ENCODE measurements around the gene PEMT.
A peak's percentile ranks its signal among the peaks of the same experiment; 100 is the strongest.

The PEMT gene

DNA sequence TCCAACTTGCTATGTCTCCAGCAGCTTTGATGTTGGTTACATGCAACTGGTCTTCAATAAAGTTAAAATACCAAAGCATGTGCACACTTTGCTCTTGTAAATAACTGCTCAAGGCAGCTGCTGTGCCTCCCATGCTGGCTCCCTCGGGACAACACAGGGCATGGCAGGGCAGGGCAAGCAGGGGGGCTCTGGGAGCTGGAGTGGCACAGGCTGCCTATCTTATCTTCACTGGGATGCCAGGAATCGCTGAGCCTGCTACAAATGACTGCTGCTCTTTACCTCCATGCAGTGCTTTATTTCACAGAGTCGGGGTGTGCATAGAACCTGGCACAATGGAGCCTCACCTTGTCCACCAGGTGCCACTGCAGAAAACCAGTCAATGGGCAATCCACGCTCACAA lies 21.8 kb downstream of the PEMT start:
- no peak for TF ChIP-seq SUZ12 (IDR thresholded peaks at IDR 0.05; ENCODE audit: extremely low read depth, insufficient read depth, insufficient read length)
- Histone ChIP-seq H3K36me3 (ENCODE audit: insufficient read depth, insufficient read length, low read length) (peaks cover 3% of the 10 kb centered on the region), H3K9me3 (ENCODE audit: insufficient read depth, low read length) (no peaks in the 10 kb centered on the region), H3K9ac (ENCODE audit: insufficient read length, low read depth) (no peak overlapping the region), H3K4me3 (ENCODE audit: insufficient read length, low read depth) (no peak overlapping the region), H3K27me3 (ENCODE audit: insufficient read depth, insufficient read length) (no peaks in the 10 kb centered on the region), H3K4me1 (ENCODE audit: insufficient read depth, insufficient read length) (peaks cover 19% of the 10 kb centered on the region)
- DNase-seq (ENCODE audit: low read depth, low spot score): no peak

DNA sequence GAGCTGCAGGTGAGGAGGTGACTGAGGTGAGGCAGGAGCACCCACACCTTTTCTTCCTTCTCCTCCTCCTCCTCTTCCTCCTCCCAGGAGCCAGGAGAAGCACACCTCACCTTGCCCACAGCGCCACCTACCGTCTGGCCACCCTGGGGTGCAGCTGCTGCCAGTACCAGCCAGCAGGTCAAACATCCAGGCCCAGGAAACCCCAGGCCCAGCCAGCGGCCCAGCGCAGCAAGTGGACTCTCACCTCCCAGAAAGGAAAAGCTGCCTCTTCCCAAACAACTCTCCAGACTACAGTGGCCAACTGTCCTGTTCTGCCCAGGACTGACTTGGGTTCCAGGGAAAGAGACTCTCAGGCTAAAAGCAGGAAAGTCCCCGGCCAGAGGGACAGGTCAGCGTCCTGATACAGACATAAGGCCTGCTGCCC lies 22.7 kb downstream of the PEMT start:
- TF ChIP-seq YY1 (IDR thresholded peaks at IDR 0.05; ENCODE audit: insufficient read depth, insufficient read length) (no peak), SUZ12 (IDR thresholded peaks at IDR 0.05; ENCODE audit: extremely low read depth, insufficient read depth, insufficient read length) (no peak), ZNF274 (IDR thresholded peaks at IDR 0.05; ENCODE audit: low read depth, low read length) (no peak)
- Histone ChIP-seq H3K9me3 (ENCODE audit: insufficient read depth, low read length) (no peaks in the 10 kb centered on the region), H3K4me3 (ENCODE audit: insufficient read length, low read depth) (no peak overlapping the region), H3K9ac (ENCODE audit: insufficient read length, low read depth) (peak overlapping the region; percentile 1), H3K4me1 (ENCODE audit: insufficient read depth, insufficient read length) (peaks cover 22% of the 10 kb centered on the region), H3K27me3 (ENCODE audit: insufficient read depth, insufficient read length) (no peaks in the 10 kb centered on the region), H3K36me3 (ENCODE audit: insufficient read depth, insufficient read length, low read length) (no peaks in the 10 kb centered on the region)
- DNase-seq (ENCODE audit: low read depth, low spot score): peak; percentile 49

DNA sequence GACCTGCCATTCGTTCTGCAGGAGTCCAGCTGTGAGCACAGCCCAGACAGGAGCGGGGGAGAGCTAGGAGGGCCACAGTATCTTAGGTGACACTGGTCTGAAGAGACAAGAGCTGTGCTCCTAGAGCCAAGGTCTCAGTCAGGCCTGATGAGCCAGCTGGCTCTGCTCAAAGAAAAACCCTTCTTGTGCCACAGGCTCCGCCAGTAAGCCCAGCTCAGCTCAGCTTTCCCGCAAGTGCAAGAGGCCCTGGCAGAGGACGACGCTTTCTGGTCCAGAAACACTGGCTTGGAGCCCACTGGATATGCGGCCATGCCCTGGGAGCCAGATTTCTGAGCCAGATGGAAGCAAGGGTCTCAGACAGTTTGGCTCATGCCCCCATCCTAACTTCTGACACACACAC lies 23.9 kb downstream of the PEMT start:
- DNase-seq (ENCODE audit: low read depth, low spot score): no peak
- Histone ChIP-seq H3K9me3 (ENCODE audit: insufficient read depth, low read length) (no peaks in the 10 kb centered on the region), H3K9ac (ENCODE audit: insufficient read length, low read depth) (no peak overlapping the region), H3K4me1 (ENCODE audit: insufficient read depth, insufficient read length) (peaks cover 22% of the 10 kb centered on the region), H3K27me3 (ENCODE audit: insufficient read depth, insufficient read length) (no peaks in the 10 kb centered on the region), H3K4me3 (ENCODE audit: insufficient read length, low read depth) (no peak overlapping the region), H3K36me3 (ENCODE audit: insufficient read depth, insufficient read length, low read length) (no peaks in the 10 kb centered on the region)
- TF ChIP-seq SUZ12 (IDR thresholded peaks at IDR 0.05; ENCODE audit: extremely low read depth, insufficient read depth, insufficient read length): no peak
- no peak for TF ChIP-seq ZNF274 (IDR thresholded peaks at IDR 0.05; ENCODE audit: low read depth, low read length)
- TF ChIP-seq YY1 (IDR thresholded peaks at IDR 0.05; ENCODE audit: insufficient read depth, insufficient read length): no peak

DNA sequence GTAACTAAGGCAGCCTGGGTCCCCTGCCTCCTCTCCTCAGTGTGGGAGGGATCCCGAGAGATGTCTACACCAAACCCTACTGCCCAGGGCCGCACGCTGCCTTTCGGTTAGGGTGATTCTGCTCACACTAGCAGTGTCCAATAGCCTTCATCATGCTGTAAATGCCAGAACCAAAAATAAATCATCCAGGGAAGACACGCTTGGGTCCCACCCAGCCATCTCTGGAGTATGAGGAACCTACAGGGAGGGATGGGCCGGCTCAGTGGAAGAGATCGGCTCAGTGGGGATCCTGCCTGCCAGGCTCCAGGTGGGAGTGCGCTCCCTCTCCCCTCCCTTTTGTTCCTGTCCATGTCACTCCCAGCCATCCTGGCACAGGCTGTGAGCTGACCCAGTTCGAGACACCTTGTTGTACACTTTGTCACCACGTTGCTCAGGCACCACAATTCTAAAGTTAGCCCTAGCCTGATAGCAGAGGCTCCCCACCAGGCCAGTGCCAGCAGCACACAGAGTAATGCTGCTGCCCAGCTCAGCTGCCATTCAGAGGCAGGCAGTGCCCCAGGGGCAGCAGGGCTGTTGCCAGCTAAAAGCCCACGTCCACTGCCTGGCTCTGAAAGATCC lies 24.5 kb downstream of the PEMT start:
- H3K36me3 ChIP-seq (ENCODE audit: insufficient read depth, insufficient read length, low read length): peaks cover 3% of the 10 kb centered on the region
- no peak overlapping the region for H3K4me3 ChIP-seq (ENCODE audit: insufficient read length, low read depth)
- H3K9ac ChIP-seq (ENCODE audit: insufficient read length, low read depth): peak overlapping the region; percentile 50
- TF ChIP-seq YY1 (IDR thresholded peaks at IDR 0.05; ENCODE audit: insufficient read depth, insufficient read length) (no peak), SUZ12 (IDR thresholded peaks at IDR 0.05; ENCODE audit: extremely low read depth, insufficient read depth, insufficient read length) (no peak), ZNF274 (IDR thresholded peaks at IDR 0.05; ENCODE audit: low read depth, low read length) (no peak)
- DNase-seq (ENCODE audit: low read depth, low spot score): no peak
- H3K9me3 ChIP-seq (ENCODE audit: insufficient read depth, low read length): no peaks in the 10 kb centered on the region
- H3K4me1 ChIP-seq (ENCODE audit: insufficient read depth, insufficient read length): peaks cover 24% of the 10 kb centered on the region
- H3K27me3 ChIP-seq (ENCODE audit: insufficient read depth, insufficient read length): no peaks in the 10 kb centered on the region

DNA sequence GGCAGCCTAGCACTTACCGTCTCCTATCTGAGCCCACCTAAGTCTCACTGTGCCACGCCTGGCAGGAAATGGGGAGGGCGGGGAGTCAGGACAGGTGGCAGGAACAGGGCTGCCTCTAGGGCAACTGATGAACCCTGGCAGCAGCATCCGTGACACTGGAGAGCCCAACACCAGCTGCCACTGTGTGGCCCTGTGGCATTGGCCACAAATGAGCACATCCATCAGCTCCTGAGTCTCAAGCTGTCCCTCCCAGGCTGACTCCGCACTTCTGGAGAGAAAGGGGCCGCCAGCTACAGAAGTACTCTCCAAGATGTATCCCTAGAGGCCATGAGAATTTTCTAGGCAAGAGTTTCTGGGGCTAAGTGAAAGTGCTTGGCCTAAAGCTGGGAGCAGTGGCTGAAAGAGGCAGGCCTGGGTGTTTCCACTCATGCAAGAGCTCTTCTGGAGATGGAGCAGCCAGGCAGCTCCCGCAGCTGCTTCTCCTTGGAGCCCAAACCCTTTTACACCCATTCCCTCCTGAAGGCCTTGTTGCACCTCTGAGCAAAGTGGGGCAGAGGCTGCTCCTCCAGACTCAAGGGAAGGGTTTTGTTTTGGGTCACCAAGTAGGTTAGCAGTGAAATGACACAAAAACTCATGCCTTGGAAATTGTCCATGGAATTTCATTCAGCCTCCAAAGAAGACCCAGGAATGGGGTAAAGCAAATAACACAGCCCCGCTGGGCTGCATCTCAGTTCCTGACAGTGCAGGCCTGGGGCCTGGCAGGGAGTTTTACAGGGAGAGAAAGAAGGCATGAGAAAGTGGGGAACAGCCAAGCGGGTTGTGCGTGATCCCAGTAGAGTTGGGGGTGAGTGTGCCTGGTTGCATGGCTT lies 25.8 kb downstream of the PEMT start:
- Histone ChIP-seq H3K4me1 (ENCODE audit: insufficient read depth, insufficient read length) (peaks cover 20% of the 10 kb centered on the region), H3K4me3 (ENCODE audit: insufficient read length, low read depth) (no peak overlapping the region), H3K27me3 (ENCODE audit: insufficient read depth, insufficient read length) (no peaks in the 10 kb centered on the region), H3K9me3 (ENCODE audit: insufficient read depth, low read length) (no peaks in the 10 kb centered on the region), H3K9ac (ENCODE audit: insufficient read length, low read depth) (no peak overlapping the region), H3K36me3 (ENCODE audit: insufficient read depth, insufficient read length, low read length) (peaks cover 3% of the 10 kb centered on the region)
- TF ChIP-seq YY1 (IDR thresholded peaks at IDR 0.05; ENCODE audit: insufficient read depth, insufficient read length) (no peak), ZNF274 (IDR thresholded peaks at IDR 0.05; ENCODE audit: low read depth, low read length) (no peak), SUZ12 (IDR thresholded peaks at IDR 0.05; ENCODE audit: extremely low read depth, insufficient read depth, insufficient read length) (no peak)
- DNase-seq (ENCODE audit: low read depth, low spot score): no peak

DNA sequence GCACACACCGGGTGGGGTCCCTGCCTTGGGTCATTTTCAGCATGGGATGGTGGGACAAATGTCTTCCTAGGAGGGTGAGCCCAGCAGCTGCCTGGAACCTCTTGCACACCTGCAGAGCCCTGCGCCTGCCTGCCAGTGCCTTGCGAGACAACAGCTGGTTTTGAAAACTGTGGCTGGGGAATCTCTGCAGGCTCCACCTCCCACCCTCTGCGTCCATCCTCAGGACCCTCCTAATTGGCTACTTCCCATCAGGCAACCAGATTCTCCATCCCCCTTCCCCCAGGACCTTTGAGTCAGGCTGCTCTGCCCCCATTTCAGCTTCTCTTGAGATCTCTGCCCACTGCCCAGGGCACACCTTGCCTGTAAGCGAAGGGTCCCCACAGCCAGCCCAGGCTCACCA lies 26.6 kb downstream of the PEMT start:
- no peak for DNase-seq (ENCODE audit: low read depth, low spot score)
- peaks cover 3% of the 10 kb centered on the region for H3K36me3 ChIP-seq (ENCODE audit: insufficient read depth, insufficient read length, low read length)
- no peak overlapping the region for H3K9ac ChIP-seq (ENCODE audit: insufficient read length, low read depth)
- peaks cover 20% of the 10 kb centered on the region for H3K4me1 ChIP-seq (ENCODE audit: insufficient read depth, insufficient read length)
- TF ChIP-seq YY1 (IDR thresholded peaks at IDR 0.05; ENCODE audit: insufficient read depth, insufficient read length): no peak
- no peak for TF ChIP-seq ZNF274 (IDR thresholded peaks at IDR 0.05; ENCODE audit: low read depth, low read length)
- TF ChIP-seq SUZ12 (IDR thresholded peaks at IDR 0.05; ENCODE audit: extremely low read depth, insufficient read depth, insufficient read length): no peak
- no peaks in the 10 kb centered on the region for H3K9me3 ChIP-seq (ENCODE audit: insufficient read depth, low read length)
- no peaks in the 10 kb centered on the region for H3K27me3 ChIP-seq (ENCODE audit: insufficient read depth, insufficient read length)
- H3K4me3 ChIP-seq (ENCODE audit: insufficient read length, low read depth): no peak overlapping the region

DNA sequence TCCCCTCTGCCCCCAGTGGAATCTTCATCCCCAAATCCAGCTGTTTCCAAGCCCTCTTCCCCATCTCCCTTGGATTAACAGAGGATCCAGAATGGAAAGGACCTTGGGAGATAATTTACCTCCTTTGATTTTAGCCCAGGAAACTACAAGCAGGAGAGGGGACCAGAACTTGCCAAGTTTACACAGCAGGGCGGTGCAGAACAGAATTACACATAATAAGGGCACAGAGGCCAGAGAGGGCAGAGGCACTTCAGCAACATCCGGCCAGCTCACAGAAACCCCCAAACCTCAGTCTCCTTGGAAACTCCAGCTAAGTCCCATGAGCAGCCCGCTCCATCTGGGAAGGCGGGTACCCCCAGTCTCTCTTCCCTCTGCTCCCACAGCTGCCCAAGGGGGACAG lies 27.2 kb downstream of the PEMT start:
- TF ChIP-seq SUZ12 (IDR thresholded peaks at IDR 0.05; ENCODE audit: extremely low read depth, insufficient read depth, insufficient read length) (no peak), ZNF274 (IDR thresholded peaks at IDR 0.05; ENCODE audit: low read depth, low read length) (no peak), YY1 (IDR thresholded peaks at IDR 0.05; ENCODE audit: insufficient read depth, insufficient read length) (no peak)
- H3K9me3 ChIP-seq (ENCODE audit: insufficient read depth, low read length): no peaks in the 10 kb centered on the region
- DNase-seq (ENCODE audit: low read depth, low spot score): no peak
- H3K4me1 ChIP-seq (ENCODE audit: insufficient read depth, insufficient read length): peaks cover 20% of the 10 kb centered on the region
- H3K27me3 ChIP-seq (ENCODE audit: insufficient read depth, insufficient read length): no peaks in the 10 kb centered on the region
- no peak overlapping the region for H3K4me3 ChIP-seq (ENCODE audit: insufficient read length, low read depth)
- no peak overlapping the region for H3K9ac ChIP-seq (ENCODE audit: insufficient read length, low read depth)
- peaks cover 3% of the 10 kb centered on the region for H3K36me3 ChIP-seq (ENCODE audit: insufficient read depth, insufficient read length, low read length)
